Skeletal muscle satellite cell (primary cell): Measurements from ENCODE around the gene GPC6.

ENCODE experiments used
- H3K27me3 ChIP-seq: 2 replicates; pipeline ENCODE4 v1.7.0; 2013; ENCODE audit warnings: low read length; ENCODE audit not compliant: control insufficient read depth, insufficient read depth
- H3K36me3 ChIP-seq: 2 replicates; pipeline ENCODE4 v1.7.0; 2013; ENCODE audit warnings: mild to moderate bottlenecking, control low read depth, low read length; ENCODE audit not compliant: insufficient read depth
- H3K4me1 ChIP-seq: 2 replicates; pipeline ENCODE4 v1.7.0; 2013; ENCODE audit warnings: low read length; ENCODE audit not compliant: control insufficient read depth, insufficient read depth
- H3K4me2 ChIP-seq: 2 replicates; pipeline ENCODE4 v1.7.0; 2013; ENCODE audit warnings: mild to moderate bottlenecking, low read length
- H3K4me3 ChIP-seq: 2 replicates; pipeline ENCODE4 v1.7.0; 2013; ENCODE audit warnings: low read length
- H3K9ac ChIP-seq: 2 replicates; pipeline ENCODE4 v1.7.0; 2013; ENCODE audit warnings: mild to moderate bottlenecking, low read depth, low read length, moderate library complexity
- H3K9me3 ChIP-seq: replicated peaks from 2 replicates; pipeline ENCODE4 v1.7.0; 2013; ENCODE audit warnings: mild to moderate bottlenecking, control low read depth, low read length

GPC6 gene

DNA sequence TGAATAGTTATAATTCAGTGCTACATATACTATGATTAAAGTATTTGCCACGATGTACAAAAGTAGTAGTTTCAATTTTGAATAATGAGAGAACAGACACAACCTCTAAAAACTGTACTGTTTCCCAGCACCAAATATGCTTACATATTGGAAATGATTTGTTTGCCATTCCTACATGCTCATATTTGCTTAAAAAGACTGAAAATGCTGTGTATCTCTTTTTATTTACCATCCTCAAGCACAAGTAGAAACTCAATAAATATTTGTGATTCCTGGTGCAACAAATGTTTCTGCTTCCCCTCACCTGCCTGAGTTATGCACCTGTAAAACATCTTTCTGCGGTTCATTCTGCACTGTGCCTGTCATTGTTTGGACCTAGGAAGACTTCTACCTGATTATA is 740.7 kb downstream of the GPC6 start:
- no peak overlapping the region for H3K4me3 ChIP-seq
- no peaks in the 10 kb centered on the region for H3K27me3 ChIP-seq
- no peaks in the 10 kb centered on the region for H3K9me3 ChIP-seq
- H3K9ac ChIP-seq = no peak overlapping the region
- no peak overlapping the region for H3K4me2 ChIP-seq
- H3K4me1 ChIP-seq = peaks cover 16% of the 10 kb centered on the region
- H3K36me3 ChIP-seq = no peaks in the 10 kb centered on the region

DNA sequence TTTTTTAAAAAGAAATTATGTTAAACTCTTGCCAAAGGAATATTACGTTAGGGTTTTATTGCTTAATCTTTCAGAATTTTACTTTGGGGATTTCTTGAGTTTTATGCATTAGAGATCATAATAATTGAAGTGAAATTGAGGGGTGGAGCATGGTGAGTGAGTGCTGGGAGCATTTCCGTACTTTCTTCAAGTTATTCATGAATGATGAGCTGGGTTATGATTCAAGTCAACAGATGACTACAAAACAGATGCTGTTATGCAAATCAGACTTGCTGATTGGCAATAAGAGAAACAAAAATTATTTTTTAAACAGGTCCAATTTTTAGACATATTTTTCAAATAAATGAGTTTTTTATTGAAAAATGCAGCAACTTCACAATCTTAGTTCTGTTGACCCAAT is 748.6 kb downstream of the GPC6 start:
- H3K27me3 ChIP-seq = no peaks in the 10 kb centered on the region
- no peaks in the 10 kb centered on the region for H3K9me3 ChIP-seq
- no peaks in the 10 kb centered on the region for H3K36me3 ChIP-seq
- no peaks in the 10 kb centered on the region for H3K4me1 ChIP-seq
- H3K4me3 ChIP-seq = no peak overlapping the region
- no peak overlapping the region for H3K9ac ChIP-seq
- H3K4me2 ChIP-seq = no peak overlapping the region

DNA sequence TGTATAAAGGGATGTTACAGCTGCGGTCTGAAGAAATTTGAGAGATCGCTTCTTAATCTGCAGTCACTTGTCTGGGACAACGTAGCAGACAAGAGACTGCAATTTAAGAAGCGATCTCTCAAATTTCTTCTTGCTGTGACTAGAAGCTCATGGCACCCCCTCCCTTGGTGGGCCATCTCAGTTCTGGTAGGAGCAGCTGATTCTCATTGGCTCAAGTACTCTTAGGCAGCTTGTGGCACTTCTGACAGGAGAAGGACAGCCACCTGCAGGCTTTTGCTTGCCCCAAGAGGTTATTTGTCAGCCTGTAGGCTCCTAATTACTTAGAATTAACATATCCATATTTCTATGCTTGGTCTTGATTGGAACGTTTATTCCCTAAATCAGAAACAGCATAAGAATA is 749.9 kb downstream of the GPC6 start:
- Histone ChIP-seq H3K4me2 (no peak overlapping the region), H3K36me3 (no peaks in the 10 kb centered on the region), H3K9ac (no peak overlapping the region), H3K27me3 (no peaks in the 10 kb centered on the region), H3K9me3 (no peaks in the 10 kb centered on the region), H3K4me1 (no peaks in the 10 kb centered on the region), H3K4me3 (no peak overlapping the region)

DNA sequence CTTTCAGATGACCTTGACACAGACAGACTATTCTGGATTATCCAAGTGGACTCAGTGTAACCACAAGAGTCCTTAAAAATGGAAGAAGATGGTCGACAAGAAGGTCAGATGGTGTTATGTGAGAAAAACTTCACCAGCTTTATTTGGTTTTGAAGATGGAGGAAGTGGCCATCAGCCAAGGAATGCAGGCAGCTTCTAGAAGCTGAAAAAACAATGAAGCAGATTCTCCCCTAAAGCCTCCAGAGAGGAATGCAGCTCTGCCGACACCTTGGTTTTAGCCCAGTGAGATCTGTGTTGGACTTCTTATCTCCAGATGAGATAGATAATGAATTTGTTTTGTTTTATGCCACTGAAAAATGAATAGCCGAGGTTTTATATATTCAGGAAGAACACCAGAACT is 751.4 kb downstream of the GPC6 start:
- no peak overlapping the region for H3K4me2 ChIP-seq
- H3K27me3 ChIP-seq = no peaks in the 10 kb centered on the region
- H3K9ac ChIP-seq = no peak overlapping the region
- no peak overlapping the region for H3K4me3 ChIP-seq
- no peaks in the 10 kb centered on the region for H3K9me3 ChIP-seq
- H3K4me1 ChIP-seq = no peaks in the 10 kb centered on the region
- no peaks in the 10 kb centered on the region for H3K36me3 ChIP-seq

DNA sequence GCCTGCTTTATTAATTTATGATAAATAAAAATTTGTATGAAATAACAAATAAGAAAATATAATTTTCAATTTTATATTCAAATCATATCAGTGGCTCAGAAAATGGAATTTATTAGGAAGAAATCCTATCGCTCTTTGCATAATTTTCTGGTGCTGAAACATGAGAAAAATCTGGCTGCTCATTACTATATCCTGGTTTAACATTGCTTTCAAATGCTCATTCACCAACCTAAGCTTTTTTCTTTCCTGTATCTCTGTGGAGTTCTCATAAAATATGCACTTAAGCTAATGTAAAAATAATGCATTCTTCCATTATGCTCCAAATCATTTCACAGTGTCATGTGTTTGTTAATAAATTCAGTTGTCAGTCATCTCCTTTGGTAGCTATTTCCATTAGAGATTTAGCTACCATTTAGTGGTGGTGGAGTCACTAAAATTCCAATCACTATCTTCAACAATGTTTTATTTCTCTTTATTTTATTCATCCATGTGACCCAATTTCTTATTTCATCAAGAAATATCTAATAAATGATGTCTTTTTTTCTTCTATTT is 754.9 kb downstream of the GPC6 start:
- Histone ChIP-seq H3K36me3 (no peaks in the 10 kb centered on the region), H3K9ac (no peak overlapping the region), H3K9me3 (no peaks in the 10 kb centered on the region), H3K4me1 (no peaks in the 10 kb centered on the region), H3K27me3 (no peaks in the 10 kb centered on the region), H3K4me2 (no peak overlapping the region), H3K4me3 (no peak overlapping the region)

DNA sequence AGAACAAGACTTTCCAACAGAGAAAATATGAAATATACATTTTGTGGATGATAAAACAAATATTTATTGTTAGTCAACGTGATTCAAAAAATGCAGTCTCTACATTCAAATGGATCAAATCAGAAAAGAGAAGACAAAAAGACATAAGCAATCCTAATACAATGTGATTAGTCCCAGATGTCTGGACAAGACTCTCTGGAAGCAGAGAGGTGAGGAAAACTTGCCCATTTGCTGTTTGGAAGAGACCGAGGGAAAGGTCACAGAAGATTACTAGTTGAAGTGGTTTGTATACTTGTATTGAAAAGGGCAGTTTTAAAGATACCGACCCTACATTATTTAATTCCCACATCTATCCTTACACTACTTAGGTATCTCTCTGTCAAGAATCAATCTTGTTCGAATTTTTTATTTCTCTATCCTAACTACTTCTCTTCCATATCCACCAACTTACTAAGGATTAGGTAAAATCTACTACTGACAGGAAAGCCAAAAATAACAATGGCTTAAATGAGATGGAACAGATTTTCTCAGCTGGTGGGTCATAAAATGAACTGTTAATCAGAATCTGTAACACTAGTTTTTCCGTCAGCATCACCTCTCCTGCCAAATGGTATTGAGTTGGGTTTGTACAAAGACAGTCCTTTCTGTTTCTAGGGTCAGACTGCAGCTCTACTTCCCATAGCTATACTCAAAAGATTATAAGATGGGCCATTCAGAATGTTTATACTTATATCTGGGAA is 755.7 kb downstream of the GPC6 start:
- Histone ChIP-seq H3K9me3 (no peaks in the 10 kb centered on the region), H3K4me2 (no peak overlapping the region), H3K27me3 (no peaks in the 10 kb centered on the region), H3K4me1 (no peaks in the 10 kb centered on the region), H3K36me3 (no peaks in the 10 kb centered on the region), H3K4me3 (no peak overlapping the region), H3K9ac (no peak overlapping the region)

DNA sequence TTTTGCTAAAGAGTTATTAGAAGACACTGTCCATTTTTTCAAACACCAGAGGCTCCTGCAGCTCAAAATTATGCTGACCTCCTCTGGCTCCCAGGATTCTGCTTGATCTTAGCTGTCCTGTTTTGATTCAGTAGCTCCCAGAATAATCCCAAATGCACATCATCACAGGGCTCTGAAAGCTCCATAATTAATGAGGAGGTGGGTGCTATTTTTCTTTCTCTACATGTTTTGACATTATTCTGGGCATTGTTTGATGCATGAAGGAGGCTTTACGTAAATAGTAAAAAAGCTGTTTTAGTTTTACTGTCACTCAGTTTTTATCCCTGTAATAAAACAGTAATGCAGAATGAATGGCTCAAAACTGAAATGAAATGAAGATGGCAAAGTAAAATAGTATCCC is 757.4 kb downstream of the GPC6 start:
- Histone ChIP-seq H3K27me3 (no peaks in the 10 kb centered on the region), H3K4me3 (no peak overlapping the region), H3K36me3 (no peaks in the 10 kb centered on the region), H3K9ac (no peak overlapping the region), H3K4me2 (no peak overlapping the region), H3K9me3 (no peaks in the 10 kb centered on the region), H3K4me1 (no peaks in the 10 kb centered on the region)

DNA sequence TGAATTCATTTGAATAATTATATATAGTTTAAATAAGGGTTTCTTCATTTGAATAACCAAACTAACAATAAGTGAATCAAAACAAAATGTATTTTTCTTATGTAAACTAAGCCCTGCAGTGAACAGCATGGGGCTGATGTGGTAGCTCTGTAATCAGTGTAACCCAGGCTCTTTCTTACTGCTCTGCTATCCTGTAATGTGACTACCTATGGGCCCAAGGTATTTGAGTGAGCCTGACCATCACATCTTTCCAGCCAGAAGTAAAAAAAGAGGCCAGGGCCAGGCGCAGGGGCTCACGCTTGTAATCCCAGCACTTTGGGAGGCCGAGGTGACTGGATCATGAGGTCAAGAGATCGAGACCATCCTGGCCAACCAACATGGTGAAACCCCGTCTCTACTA is 758.3 kb downstream of the GPC6 start:
- no peak overlapping the region for H3K9ac ChIP-seq
- no peaks in the 10 kb centered on the region for H3K36me3 ChIP-seq
- no peaks in the 10 kb centered on the region for H3K9me3 ChIP-seq

DNA sequence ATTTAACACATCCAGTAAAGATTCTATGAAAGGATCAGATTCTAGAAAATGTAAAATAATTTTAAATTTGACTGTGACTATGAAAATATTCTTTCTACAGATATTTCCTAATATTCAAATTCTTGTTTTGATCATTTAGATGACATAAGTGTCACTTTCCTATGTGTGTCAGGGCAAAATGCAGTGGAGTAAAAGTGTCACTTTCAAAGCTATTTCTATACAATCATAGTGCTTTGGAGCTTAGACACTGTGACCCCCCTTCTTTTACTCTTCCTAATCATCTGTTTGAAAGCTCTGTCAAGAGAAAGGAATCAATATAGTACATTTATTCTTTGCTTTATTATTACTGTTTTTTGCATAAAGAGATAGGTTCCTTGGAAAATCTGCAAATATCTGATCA is 760.9 kb downstream of the GPC6 start:
- H3K36me3 ChIP-seq = no peaks in the 10 kb centered on the region
- no peaks in the 10 kb centered on the region for H3K4me1 ChIP-seq
- no peaks in the 10 kb centered on the region for H3K27me3 ChIP-seq
- H3K4me2 ChIP-seq = no peak overlapping the region
- H3K9ac ChIP-seq = no peak overlapping the region
- no peak overlapping the region for H3K4me3 ChIP-seq
- no peaks in the 10 kb centered on the region for H3K9me3 ChIP-seq

More for the DNA sequence above, 758.3 kb downstream of the GPC6 start:
- Histone ChIP-seq H3K4me3 (no peak overlapping the region), H3K4me2 (no peak overlapping the region), H3K4me1 (no peaks in the 10 kb centered on the region), H3K27me3 (no peaks in the 10 kb centered on the region)

DNA sequence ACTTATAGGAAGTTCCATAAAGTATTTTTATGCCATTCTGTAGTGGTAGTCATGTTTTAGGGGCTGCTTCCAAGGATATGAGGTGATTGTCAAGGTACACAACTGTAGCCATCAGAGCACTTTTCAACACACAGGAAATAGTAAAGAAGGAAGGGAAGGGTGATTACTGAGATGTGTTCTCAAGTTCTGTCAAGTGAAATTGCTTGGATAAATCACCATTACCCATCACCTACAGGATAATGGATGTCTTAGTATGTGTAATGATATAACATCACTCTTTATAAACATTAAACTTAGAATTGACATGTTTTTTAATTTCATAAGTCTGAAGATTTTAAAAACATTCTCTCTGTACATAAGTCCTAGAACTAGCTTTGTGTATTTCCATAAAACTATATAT is 765.0 kb downstream of the GPC6 start:
- no peak overlapping the region for H3K9ac ChIP-seq

DNA sequence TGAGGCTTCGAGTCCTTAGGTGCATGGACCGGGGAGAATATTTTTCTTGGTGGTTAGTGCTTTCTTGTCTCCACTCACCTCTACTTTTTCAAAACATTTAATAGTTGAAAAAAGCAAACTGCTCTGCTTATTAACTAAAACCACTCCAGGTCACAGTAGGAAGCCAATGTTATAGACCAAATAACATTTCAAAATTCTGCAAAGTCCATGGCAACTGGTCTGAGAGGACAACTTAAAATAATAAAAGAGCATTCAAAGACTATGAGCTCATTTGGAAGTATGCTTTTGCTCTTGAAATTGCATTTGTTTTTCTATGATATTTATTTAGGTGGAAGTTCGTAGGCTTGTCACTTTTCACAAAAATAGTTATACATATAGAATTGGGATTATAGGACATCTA is 769.9 kb downstream of the GPC6 start:
- Histone ChIP-seq H3K4me1 (no peaks in the 10 kb centered on the region), H3K4me2 (no peak overlapping the region), H3K9ac (no peak overlapping the region), H3K4me3 (no peak overlapping the region), H3K36me3 (no peaks in the 10 kb centered on the region), H3K9me3 (no peaks in the 10 kb centered on the region), H3K27me3 (no peaks in the 10 kb centered on the region)

More for the DNA sequence above, 765.0 kb downstream of the GPC6 start:
- Histone ChIP-seq H3K36me3 (no peaks in the 10 kb centered on the region), H3K4me2 (no peak overlapping the region), H3K4me3 (no peak overlapping the region), H3K27me3 (no peaks in the 10 kb centered on the region), H3K9me3 (no peaks in the 10 kb centered on the region), H3K4me1 (no peaks in the 10 kb centered on the region)

DNA sequence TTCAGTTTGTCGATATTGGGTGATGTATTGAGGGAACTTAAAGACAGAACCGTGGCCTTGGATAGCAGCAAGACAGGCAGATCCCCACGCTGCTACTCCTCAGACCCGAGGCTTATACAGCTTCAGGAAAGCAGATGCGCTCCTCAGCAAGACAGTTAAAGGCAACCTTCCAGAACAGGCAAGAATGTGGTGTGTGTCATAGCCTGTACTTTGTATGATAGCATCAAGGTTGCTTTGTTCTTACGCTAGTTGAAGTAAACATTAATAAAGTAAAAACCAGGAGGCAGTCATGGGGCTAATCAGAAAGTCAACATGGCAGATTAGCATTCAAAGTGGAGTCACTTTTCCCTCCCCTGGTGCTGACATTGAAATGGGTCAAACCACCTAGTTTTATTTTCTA is 779.7 kb downstream of the GPC6 start:
- Histone ChIP-seq H3K4me1 (peaks cover 14% of the 10 kb centered on the region), H3K36me3 (no peaks in the 10 kb centered on the region)

More for the DNA sequence above, 779.7 kb downstream of the GPC6 start:
- no peaks in the 10 kb centered on the region for H3K27me3 ChIP-seq
- H3K4me3 ChIP-seq = no peak overlapping the region
- H3K4me2 ChIP-seq = no peak overlapping the region
- H3K9me3 ChIP-seq = no peaks in the 10 kb centered on the region
- no peak overlapping the region for H3K9ac ChIP-seq
